H9 (cell line): ENCODE results near the gene DCP1B. TPM values are rescaled to one million over a fixed set of nuclear protein-coding genes. Genes with fewer than 3 reads are reported as not detected.

Experiments used
- DNase-seq: peaks from one replicate; pipeline ENCODE4 v3.0.0-alpha.2; 2017
- H2AFZ ChIP-seq: one replicate; pipeline ENCODE4 v1.6.1; 2013; ENCODE audit warnings: mild to moderate bottlenecking, low read length, control low read depth, moderate library complexity
- H2AK5ac ChIP-seq: 2 replicates; pipeline ENCODE4 v1.6.1; 2013; ENCODE audit warnings: low read length, control low read depth, mixed read lengths; ENCODE audit not compliant: insufficient read length
- H2BK120ac ChIP-seq: one replicate; pipeline ENCODE4 v1.6.1; 2013; ENCODE audit warnings: low read depth, mild to moderate bottlenecking, low read length, control low read depth, inconsistent platforms; ENCODE audit not compliant: poor library complexity, severe bottlenecking
- H2BK12ac ChIP-seq: 2 replicates; pipeline ENCODE4 v1.6.1; 2013; ENCODE audit warnings: low read length, control low read depth, mixed read lengths, low read depth; ENCODE audit not compliant: insufficient read length
- H2BK15ac ChIP-seq: 2 replicates; pipeline ENCODE4 v1.6.1; 2013; ENCODE audit warnings: low read depth, low read length, control low read depth
- H2BK20ac ChIP-seq: one replicate; pipeline ENCODE4 v1.6.1; 2013; ENCODE audit warnings: low read depth, mild to moderate bottlenecking, low read length, control low read depth, inconsistent platforms; ENCODE audit not compliant: poor library complexity, severe bottlenecking
- H2BK5ac ChIP-seq: 2 replicates; pipeline ENCODE4 v1.6.1; 2013; ENCODE audit warnings: low read length, control low read depth, mixed read lengths; ENCODE audit not compliant: insufficient read length
- H3K14ac ChIP-seq: 2 replicates; pipeline ENCODE4 v1.6.1; 2013; ENCODE audit warnings: low read length, control low read depth; ENCODE audit not compliant: insufficient read depth
- H3K18ac ChIP-seq: 2 replicates; pipeline ENCODE4 v1.6.1; 2013; ENCODE audit warnings: low read depth, mild to moderate bottlenecking, mixed read lengths, low read length, control low read depth; ENCODE audit not compliant: insufficient read length
- H3K23ac ChIP-seq: 2 replicates; pipeline ENCODE4 v1.6.1; 2013; ENCODE audit warnings: low read length, control low read depth, mixed read lengths, low read depth; ENCODE audit not compliant: insufficient read length
- H3K23me2 ChIP-seq: 2 replicates; pipeline ENCODE4 v1.6.1; 2013; ENCODE audit warnings: low read depth, mild to moderate bottlenecking, mixed read lengths, low read length, control low read depth; ENCODE audit not compliant: insufficient read length, poor library complexity, severe bottlenecking
- H3K27ac ChIP-seq: 2 replicates; pipeline ENCODE4 v1.5.1; 2013; ENCODE audit warnings: low read length, control low read depth, mixed read lengths, low read depth; ENCODE audit not compliant: insufficient read length
- H3K27me3 ChIP-seq: 2 replicates; pipeline ENCODE4 v1.6.1; 2013; ENCODE audit warnings: low read length, control low read depth, inconsistent platforms; ENCODE audit not compliant: insufficient read depth
- H3K4ac ChIP-seq: 2 replicates; pipeline ENCODE4 v1.6.1; 2013; ENCODE audit warnings: low read depth, mild to moderate bottlenecking, control low read depth, inconsistent platforms, low read length, moderate library complexity
- H3K4me1 ChIP-seq: 2 replicates; pipeline ENCODE4 v1.6.1; 2013; ENCODE audit warnings: low read length, control low read depth, inconsistent platforms; ENCODE audit not compliant: insufficient read depth
- H3K4me2 ChIP-seq: 2 replicates; pipeline ENCODE4 v1.6.1; 2013; ENCODE audit warnings: low read length, control low read depth, mixed read lengths; ENCODE audit not compliant: insufficient read length, insufficient read depth
- H3K56ac ChIP-seq: 2 replicates; pipeline ENCODE4 v1.6.1; 2013; ENCODE audit warnings: low read depth, mild to moderate bottlenecking, mixed read lengths, low read length, control low read depth; ENCODE audit not compliant: insufficient read length
- H3K79me1 ChIP-seq: 2 replicates; pipeline ENCODE4 v1.6.1; 2013; ENCODE audit warnings: low read depth, mild to moderate bottlenecking, moderate library complexity, low read length, control low read depth, inconsistent platforms; ENCODE audit not compliant: insufficient read depth, poor library complexity, severe bottlenecking
- H3K79me2 ChIP-seq: 2 replicates; pipeline ENCODE4 v1.6.1; 2013; ENCODE audit warnings: low read length, control low read depth, inconsistent platforms; ENCODE audit not compliant: insufficient read depth
- H3K9ac ChIP-seq: 2 replicates; pipeline ENCODE4 v1.6.1; 2013; ENCODE audit warnings: low read length, control low read depth, mixed read lengths; ENCODE audit not compliant: insufficient read length; ENCODE audit errors: extremely low read depth
- H3K9me3 ChIP-seq: one replicate; pipeline ENCODE4 v1.6.1; 2013; ENCODE audit warnings: low read depth, low read length, inconsistent platforms; ENCODE audit not compliant: control insufficient read depth
- H3T11ph ChIP-seq: one replicate; pipeline ENCODE4 v1.6.1; 2013; ENCODE audit warnings: mild to moderate bottlenecking, low read length, control low read depth, inconsistent platforms
- H4K20me1 ChIP-seq: one replicate; pipeline ENCODE4 v1.6.1; 2013; ENCODE audit not compliant: control insufficient read depth, insufficient read length, insufficient read depth
- H4K5ac ChIP-seq: 2 replicates; pipeline ENCODE4 v1.6.1; 2013; ENCODE audit warnings: low read depth, mild to moderate bottlenecking, mixed read lengths, low read length, control low read depth; ENCODE audit not compliant: insufficient read length
- H4K8ac ChIP-seq: replicated peaks from 2 replicates; pipeline ENCODE4 v1.6.1; 2013; ENCODE audit warnings: low read length, control low read depth, mixed read lengths, low read depth; ENCODE audit not compliant: insufficient read length
- H4K91ac ChIP-seq: 2 replicates; pipeline ENCODE4 v1.6.1; 2013; ENCODE audit warnings: low read depth, mild to moderate bottlenecking, moderate library complexity, mixed read lengths, low read length, control low read depth; ENCODE audit not compliant: insufficient read length
- H3K27ac Mint-ChIP-seq, 3 experiments: 2 replicates in 2 of 3; 3 replicates in 1 of 3; pipeline ENCODE4 v1.8.0; 2020 to 2021; ENCODE audit warnings: mixed read lengths in 3 of 3, mild to moderate bottlenecking in 1 of 3, moderate library complexity in 1 of 3
- H3K27me3 Mint-ChIP-seq: 2 replicates; pipeline ENCODE4 v1.8.0; 2021; ENCODE audit warnings: low read depth, mild to moderate bottlenecking, moderate library complexity, mixed read lengths
- H3K36me3 Mint-ChIP-seq, 3 experiments: 2 replicates in 2 of 3; 3 replicates in 1 of 3; pipeline ENCODE4 v1.8.0; 2020 to 2021; ENCODE audit warnings: low read depth in 3 of 3, mixed read lengths in 3 of 3; ENCODE audit not compliant: insufficient read depth in 1 of 3
- H3K4me1 Mint-ChIP-seq, 2 experiments: 2 replicates each; pipeline ENCODE4 v1.8.0; 2020; ENCODE audit warnings: mixed read lengths in 2 of 2
- H3K4me3 Mint-ChIP-seq, 2 experiments: 2 replicates in 1 of 2; 3 replicates in 1 of 2; pipeline ENCODE4 v1.8.0; 2020 to 2021; ENCODE audit warnings: mild to moderate bottlenecking in 2 of 2, mixed read lengths in 2 of 2, moderate library complexity in 1 of 2
- H3K9me3 Mint-ChIP-seq, 2 experiments: 2 replicates in 1 of 2; 3 replicates in 1 of 2; pipeline ENCODE4 v1.8.0; 2020; ENCODE audit warnings: mild to moderate bottlenecking in 2 of 2, mixed read lengths in 2 of 2, moderate library complexity in 1 of 2
- CTCF ChIP-seq: fragments of 200-600 bp; sonication (generic); conservative IDR thresholded peaks from 3 replicates; pipeline ENCODE4 v1.8.0; 2021; ENCODE audit warnings: antibody characterized with exemption, mild to moderate bottlenecking
- WGBS: extraction: QIAGEN DNeasy Blood & Tissue Kit; methylation state at CpG from one replicate; pipeline ENCODE4 v1.1.7; 2013; ENCODE audit warnings: missing lambda C conversion rate, low lambda C conversion rate, mixed read lengths; ENCODE audit not compliant: insufficient read length; ENCODE audit errors: extremely low coverage; 5-methylcytosine and 5-hydroxymethylcytosine counted together
- total RNA-seq: library from RNA; stranded (reverse); gene quantifications from 2 replicates; pipeline ENCODE4 v1.2.1, GENCODE V29; 2021

DCP1B gene
- total RNA-seq, 1 experiment from 2014 or later: 11.2 TPM

- no peaks in the 10 kb centered on the region for H3K23me2 ChIP-seq
- H4K8ac ChIP-seq: no peak overlapping the region
- TF ChIP-seq CTCF: no peak
- no peak overlapping the region for H3K4me2 ChIP-seq
- Mint-ChIP-seq H3K27me3 (no peaks in the 10 kb centered on the region; the same call in 1 of the 2 replicates), H3K4me3 (no peak overlapping the region), H3K4me1 (peaks cover 6 to 15% of the 10 kb centered on the region in 2 experiments), H3K36me3 (peaks cover 0 to 22% (median 2%) of the 10 kb centered on the region in 3 experiments; a peak in 3 of 7 replicates), H3K9me3 (peaks cover 3 to 8% of the 10 kb centered on the region in 2 experiments; a peak in 2 of 5 replicates), H3K27ac (no peak overlapping the region)
- no CpG with 5 or more reads among the region's 3 CpGs for WGBS
- no peak overlapping the region for H3K4ac ChIP-seq
- H3K14ac ChIP-seq: no peak overlapping the region
- H2BK5ac ChIP-seq: no peak overlapping the region
- H3K9ac ChIP-seq: no peak overlapping the region
- no peak overlapping the region for H2BK120ac ChIP-seq
- no peaks in the 10 kb centered on the region for H4K20me1 ChIP-seq
- H3K56ac ChIP-seq: no peak overlapping the region
- H2BK15ac ChIP-seq: no peak overlapping the region
- H3K27me3 ChIP-seq: no peaks in the 10 kb centered on the region
- H4K91ac ChIP-seq: no peak overlapping the region
- no peak overlapping the region for H3K18ac ChIP-seq
- no peak overlapping the region for H2BK12ac ChIP-seq
- no peaks in the 10 kb centered on the region for H3K9me3 ChIP-seq
- no peaks in the 10 kb centered on the region for H3K79me1 ChIP-seq
- H2AK5ac ChIP-seq: no peak overlapping the region
- H2AFZ ChIP-seq: no peak overlapping the region
- H2BK20ac ChIP-seq: no peak overlapping the region
- no peak overlapping the region for H3K27ac ChIP-seq
- no peak overlapping the region for H3K23ac ChIP-seq
- H4K5ac ChIP-seq: no peak overlapping the region
- no peaks in the 10 kb centered on the region for H3K4me1 ChIP-seq
- H3K79me2 ChIP-seq: no peaks in the 10 kb centered on the region
- DNase-seq: no peak
- no peak overlapping the region for H3T11ph ChIP-seq
These were observed 93.8 kb downstream of the DCP1B start for GRCh38 chr12:1910468-1910867.
